ENCODE measurements around the gene OSM. TPM values are rescaled to one million over a fixed set of nuclear protein-coding genes. Genes with fewer than 3 reads are reported as not detected.

The OSM gene
- total RNA-seq, 1 donor from 2014 or later = not detected

DNA sequence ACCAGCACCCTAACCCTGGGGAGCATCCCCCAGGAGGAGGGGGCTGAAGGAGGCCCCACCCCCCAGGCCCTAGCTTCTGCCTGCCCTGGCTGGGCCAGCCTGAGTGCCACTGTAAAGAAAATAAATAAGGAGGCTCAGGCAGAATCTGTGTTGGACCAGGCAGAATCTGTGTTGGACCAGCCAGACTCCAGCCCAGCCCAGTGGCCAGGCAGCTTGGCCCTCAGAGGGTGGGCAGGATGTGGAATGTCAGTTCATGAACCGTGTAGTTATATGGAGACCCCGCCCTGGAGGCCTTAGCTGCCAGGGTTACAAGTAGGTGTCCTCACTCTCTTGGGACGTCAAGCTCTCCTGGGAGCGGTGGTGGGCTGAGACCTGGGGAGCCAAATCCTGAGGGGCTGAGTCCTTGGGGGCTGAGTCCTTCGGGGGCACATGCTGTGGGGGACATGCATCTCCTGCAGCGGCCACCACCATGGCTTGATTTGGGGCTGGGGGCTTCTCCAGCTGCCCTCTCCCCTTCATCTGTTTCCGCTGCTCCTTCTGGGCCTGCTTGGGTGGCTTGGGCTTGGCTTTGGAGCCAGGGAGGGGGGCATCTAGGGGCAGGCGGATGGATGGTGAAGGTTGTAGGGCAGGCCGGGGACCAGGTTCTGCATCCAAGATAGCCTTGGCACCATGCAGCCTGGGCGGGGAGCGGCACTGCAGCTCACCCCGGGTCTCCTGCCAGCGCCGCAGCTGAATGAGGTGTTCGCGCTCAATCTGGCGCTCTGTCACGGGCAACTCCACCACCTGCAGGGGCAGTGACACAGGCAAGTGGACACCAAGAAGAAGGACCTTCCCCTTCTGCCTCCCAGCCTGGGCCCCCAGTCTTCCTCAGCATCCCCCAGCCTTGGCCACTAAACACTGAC lies 25.7 kb upstream of the OSM start:
- Histone ChIP-seq H3K27me3 (ENCODE audit: control insufficient read depth, insufficient read depth, low read length) (no peaks in the 10 kb centered on the region), H3K4me3 (ENCODE audit: low read depth, low read length) (no peak overlapping the region), H3K36me3 (ENCODE audit: control insufficient read depth, insufficient read depth, low read length) (peaks cover 24% of the 10 kb centered on the region)
- DNase-seq (ENCODE audit: low read depth) (no peak), FAIRE-seq (no peak)
- TF ChIP-seq, protein P1, sequence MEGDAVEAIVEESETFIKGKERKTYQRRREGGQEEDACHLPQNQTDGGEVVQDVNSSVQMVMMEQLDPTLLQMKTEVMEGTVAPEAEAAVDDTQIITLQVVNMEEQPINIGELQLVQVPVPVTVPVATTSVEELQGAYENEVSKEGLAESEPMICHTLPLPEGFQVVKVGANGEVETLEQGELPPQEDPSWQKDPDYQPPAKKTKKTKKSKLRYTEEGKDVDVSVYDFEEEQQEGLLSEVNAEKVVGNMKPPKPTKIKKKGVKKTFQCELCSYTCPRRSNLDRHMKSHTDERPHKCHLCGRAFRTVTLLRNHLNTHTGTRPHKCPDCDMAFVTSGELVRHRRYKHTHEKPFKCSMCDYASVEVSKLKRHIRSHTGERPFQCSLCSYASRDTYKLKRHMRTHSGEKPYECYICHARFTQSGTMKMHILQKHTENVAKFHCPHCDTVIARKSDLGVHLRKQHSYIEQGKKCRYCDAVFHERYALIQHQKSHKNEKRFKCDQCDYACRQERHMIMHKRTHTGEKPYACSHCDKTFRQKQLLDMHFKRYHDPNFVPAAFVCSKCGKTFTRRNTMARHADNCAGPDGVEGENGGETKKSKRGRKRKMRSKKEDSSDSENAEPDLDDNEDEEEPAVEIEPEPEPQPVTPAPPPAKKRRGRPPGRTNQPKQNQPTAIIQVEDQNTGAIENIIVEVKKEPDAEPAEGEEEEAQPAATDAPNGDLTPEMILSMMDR (IDR thresholded peaks at IDR 0.05; ENCODE audit: insufficient read depth, low read length, severe bottlenecking) = no peak

DNA sequence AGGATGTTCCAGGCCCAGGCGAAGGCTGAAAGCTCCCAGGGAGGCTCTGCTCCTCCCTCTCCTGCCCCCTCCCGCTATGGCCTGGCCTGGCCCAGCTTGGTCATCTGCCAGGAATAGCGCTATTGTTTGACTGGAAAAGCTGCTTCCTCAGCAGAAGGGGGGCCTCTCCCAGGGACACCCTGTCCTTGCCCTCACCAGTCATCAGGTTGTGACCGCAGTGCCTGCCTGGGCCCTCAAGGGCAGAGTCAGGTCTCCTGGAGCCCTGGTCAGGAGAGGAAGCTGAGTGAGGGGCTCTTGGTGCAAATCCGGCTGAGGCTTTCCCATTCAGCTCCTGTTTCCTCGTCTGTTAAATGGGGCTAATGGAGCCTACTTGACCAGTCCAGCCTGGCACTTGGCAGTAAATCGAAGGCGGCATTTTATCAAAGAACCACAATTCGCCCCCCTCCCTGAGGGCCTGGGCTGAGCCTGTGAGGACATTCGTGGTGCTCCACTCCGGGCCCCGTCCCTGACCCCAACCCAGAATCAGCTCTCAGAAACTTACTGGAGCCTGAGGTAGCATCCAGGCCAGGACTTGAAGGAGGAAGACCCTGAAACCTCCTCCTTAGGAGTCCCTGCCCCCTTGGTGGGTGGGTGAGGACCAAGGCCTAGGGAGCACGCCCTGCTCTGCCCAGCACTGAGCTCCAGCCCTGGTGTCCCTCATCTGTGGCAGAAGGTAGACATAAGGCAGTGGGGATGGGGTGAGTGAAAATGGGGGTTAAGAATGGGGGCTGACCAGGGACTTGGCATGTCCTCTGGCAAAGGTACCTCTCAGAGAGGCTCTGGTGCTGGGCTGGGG lies 24.6 kb upstream of the OSM start:
- TF ChIP-seq, protein P1 (IDR thresholded peaks at IDR 0.05; ENCODE audit: insufficient read depth, low read length, severe bottlenecking) = no peak
- H3K36me3 ChIP-seq (ENCODE audit: control insufficient read depth, insufficient read depth, low read length) = peaks cover 22% of the 10 kb centered on the region
- FAIRE-seq (peak; percentile 60), DNase-seq (ENCODE audit: low read depth) (peak; percentile 65)
- no peaks in the 10 kb centered on the region for H3K27me3 ChIP-seq (ENCODE audit: control insufficient read depth, insufficient read depth, low read length)
- H3K4me3 ChIP-seq (ENCODE audit: low read depth, low read length) = no peak overlapping the region

DNA sequence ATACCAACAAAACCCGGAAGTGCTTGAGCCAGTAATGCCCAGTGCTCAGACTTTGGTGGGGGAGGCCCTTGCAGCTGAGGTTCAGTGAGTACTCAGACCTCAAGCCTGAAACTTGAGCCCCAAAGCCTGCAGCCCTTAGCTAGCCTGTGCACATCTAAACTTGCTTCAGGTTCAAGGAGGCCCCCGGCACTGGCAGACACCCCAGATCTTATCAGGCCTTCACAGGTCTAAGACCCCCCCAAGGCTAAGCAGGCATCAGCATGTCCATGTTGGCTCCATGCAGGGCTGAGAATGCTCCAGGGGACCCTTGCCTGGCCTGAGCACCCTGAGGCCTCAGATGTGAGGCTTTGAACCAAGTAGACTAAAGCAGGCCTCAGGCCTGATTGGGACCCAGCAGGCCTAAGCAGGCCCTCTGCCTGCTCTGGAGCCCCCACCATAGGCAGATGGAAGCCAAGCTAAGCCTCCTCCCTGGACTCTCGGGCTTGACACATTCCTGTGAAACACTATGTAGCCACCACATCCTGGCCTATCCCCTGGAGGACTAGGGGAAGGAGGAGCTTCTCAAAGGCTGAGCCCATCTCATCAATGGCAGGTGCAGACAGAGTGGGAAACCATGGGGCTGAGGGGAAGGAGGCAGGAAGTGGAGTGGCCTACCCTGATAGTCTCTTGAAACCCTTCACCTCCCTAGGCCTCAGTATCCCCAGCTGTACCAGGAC lies 23.8 kb upstream of the OSM start:
- peaks cover 20% of the 10 kb centered on the region for H3K36me3 ChIP-seq (ENCODE audit: control insufficient read depth, insufficient read depth, low read length)
- peak; percentile 66 for FAIRE-seq
- H3K27me3 ChIP-seq (ENCODE audit: control insufficient read depth, insufficient read depth, low read length) = no peaks in the 10 kb centered on the region
- peak; percentile 80 for DNase-seq (ENCODE audit: low read depth)
- H3K4me3 ChIP-seq (ENCODE audit: low read depth, low read length) = no peak overlapping the region
- TF ChIP-seq, protein P1 (IDR thresholded peaks at IDR 0.05; ENCODE audit: insufficient read depth, low read length, severe bottlenecking) = no peak

DNA sequence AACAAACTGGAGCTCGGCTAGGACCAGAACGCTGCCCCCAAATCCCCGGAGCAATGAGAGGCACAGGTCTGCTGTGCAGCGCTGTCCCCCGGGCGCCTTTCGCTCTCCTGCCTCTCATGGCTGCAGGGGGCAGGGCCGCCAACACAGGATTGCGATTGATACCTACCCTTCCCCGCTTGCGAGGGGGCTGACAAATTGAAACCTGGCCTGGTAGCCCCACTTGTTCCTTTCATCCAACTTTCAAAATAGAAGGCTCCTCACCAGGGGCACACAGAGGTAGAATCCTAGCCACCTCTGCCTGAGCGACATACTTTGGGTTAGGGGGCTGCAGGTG lies 23.3 kb upstream of the OSM start:
- H3K27me3 ChIP-seq (ENCODE audit: control insufficient read depth, insufficient read depth, low read length) = no peaks in the 10 kb centered on the region
- DNase-seq (ENCODE audit: low read depth) = no peak
- TF ChIP-seq, protein P1 (IDR thresholded peaks at IDR 0.05; ENCODE audit: insufficient read depth, low read length, severe bottlenecking) = no peak
- H3K36me3 ChIP-seq (ENCODE audit: control insufficient read depth, insufficient read depth, low read length) = peaks cover 16% of the 10 kb centered on the region
- FAIRE-seq = no peak
- H3K4me3 ChIP-seq (ENCODE audit: low read depth, low read length) = peak overlapping the region; percentile 37

DNA sequence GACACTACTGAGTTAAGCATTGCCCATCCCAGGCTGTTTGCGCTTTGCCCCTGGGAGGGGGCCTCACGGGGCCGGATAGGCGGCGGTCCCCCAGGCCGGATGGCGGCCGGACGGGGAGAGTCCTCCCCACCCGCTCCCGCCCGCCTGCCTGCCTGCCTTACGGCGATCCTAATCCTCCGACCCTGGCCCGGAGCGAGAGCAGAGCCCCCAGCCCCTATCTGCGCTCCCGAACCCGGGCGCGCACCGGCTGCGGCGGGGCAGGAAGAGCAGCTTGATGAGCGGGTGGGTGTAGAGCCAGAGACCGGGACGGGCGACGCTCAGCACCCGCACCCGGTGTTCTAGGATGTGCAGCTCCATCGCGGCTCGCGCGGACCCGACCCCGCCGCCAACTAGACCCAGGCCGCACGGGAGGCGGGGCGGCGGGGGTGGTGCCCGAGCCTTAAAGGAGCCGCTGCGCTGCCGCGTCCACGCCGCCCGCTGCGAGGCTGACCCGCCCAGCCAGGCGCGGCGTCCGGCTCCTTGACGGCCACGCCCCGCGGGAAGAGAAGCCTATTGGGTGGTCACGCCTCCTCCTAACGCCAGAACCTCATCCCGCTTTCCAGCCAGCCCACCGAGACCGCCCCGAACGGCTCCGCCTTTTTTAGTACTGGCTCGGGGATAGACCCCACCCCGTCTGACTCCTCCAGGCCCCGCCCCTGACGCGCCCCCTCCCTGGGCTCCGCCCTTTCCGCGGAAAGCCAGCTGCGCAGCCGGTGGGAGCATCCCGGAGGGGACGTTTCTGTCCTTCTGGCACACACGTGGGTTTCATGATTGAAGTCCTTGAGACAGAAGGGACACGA lies 22.7 kb upstream of the OSM start, which contains the start of gene CASTOR1:
TSS of gene CASTOR1 (minus strand) at position 365 of the 839 bp plus-strand sequence. CDS start at position 357, 8 bp downstream.
- peak; percentile 95 for DNase-seq (ENCODE audit: low read depth)
- FAIRE-seq = no peak
- TF ChIP-seq, protein P1 (IDR thresholded peaks at IDR 0.05; ENCODE audit: insufficient read depth, low read length, severe bottlenecking) = no peak
- Histone ChIP-seq H3K27me3 (ENCODE audit: control insufficient read depth, insufficient read depth, low read length) (no peaks in the 10 kb centered on the region), H3K36me3 (ENCODE audit: control insufficient read depth, insufficient read depth, low read length) (peaks cover 13% of the 10 kb centered on the region), H3K4me3 (ENCODE audit: low read depth, low read length) (peak within 1 kb of the TSS; percentile 73)

Data from bronchial epithelial cell (primary cell).